HG03575 (cell line): ENCODE measurements around the gene ZRANB3.
"Not testable (repeated sequence)": the region's sequence is repeated elsewhere in the genome, so short reads cannot be mapped to it uniquely, and the experiment has no call there.

ENCODE experiments used
- ATAC-seq: cut with Tn5 transposase; IDR thresholded peaks from one replicate; pipeline ENCODE4 v1.9.1; 2021; ENCODE audit not compliant: unreplicated experiment, insufficient number of reproducible peaks, low FRiP score; ENCODE audit errors: extremely low read depth

The ZRANB3 gene

DNA sequence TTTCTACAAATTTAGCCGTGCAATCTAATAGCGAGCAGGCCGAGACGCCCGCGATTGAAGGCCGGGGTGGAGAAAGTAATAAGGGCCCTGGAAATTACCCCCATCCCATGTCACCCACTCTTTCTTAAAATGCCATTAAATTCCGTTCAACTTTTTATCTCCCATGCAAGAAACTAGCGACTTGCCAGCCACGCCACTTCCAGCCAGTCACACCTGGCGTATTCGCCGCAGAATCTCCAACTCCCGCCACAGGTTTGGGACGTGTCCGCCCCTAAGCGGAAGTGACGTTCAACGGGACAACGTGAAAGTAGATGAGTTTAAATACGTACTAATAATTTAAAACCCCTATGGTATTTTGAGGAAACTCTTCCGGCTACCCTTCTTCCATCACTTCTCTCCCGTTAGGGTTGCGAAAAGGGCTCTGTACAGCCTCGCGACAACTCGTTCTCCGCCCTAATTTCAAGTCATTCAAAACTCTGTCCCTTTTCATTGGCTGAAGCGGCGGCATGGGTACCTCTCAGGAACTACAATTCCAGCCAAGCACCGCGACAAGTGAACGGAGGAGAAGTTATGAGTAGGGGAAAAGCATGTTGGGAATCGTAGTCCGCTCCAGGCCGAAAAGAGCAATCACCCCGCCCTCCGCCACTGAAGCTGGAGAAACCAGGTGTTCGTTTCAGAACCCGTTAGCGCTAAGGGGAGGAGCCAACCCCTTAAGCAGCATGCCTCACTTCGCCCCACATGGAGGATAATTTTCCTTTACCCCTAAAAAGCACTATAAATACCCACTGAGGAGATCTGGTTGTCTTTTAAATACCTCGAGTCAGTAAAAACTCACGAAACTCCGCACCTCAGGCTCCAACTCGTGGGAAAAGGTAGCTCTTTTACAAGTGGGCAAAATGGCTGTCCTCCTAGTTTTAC is at the start of gene ZRANB3:
Gene ZRANB3, minus strand, starts transcription at position 906 of the 918 bp plus-strand sequence.
- peak; percentile 40 for ATAC-seq

DNA sequence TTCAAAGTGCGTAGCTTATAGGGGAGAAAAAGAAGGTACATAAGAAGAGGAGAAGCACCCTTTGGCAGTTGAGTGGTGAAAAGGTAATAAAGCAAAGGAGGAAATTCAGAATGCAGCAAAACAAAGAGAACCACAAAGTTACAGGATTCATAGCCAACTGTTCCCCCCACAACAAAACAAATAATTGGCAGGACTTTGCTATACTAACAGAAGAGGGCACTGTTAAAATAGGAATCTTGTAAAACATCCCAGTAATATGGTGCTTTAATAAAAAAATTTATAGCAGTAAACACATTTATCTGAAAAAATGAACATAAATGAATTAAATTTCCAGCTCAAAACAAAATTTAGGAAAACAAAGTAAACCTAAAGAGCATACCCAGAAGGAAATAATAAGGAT is 42.6 kb upstream of the ZRANB3 start:
- no peak for ATAC-seq

DNA sequence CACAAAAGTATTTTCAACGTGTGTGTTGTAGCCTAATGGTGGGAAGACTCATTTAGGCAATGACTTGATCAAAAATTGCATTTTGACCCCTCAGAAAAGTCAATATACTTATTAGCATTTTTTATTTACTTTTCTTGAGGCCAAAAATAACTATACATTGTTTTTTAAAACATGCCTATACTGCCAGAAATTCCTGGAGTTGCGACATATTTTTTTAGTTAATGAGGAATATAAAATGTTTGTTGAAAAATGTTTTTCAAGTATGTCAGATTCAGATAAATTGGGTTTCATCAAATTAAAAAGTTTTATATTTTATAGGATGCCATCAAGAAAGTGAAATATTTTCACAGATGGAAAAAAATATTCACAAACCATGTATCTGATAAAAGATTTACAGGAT is 39.9 kb upstream of the ZRANB3 start:
- ATAC-seq = no peak

DNA sequence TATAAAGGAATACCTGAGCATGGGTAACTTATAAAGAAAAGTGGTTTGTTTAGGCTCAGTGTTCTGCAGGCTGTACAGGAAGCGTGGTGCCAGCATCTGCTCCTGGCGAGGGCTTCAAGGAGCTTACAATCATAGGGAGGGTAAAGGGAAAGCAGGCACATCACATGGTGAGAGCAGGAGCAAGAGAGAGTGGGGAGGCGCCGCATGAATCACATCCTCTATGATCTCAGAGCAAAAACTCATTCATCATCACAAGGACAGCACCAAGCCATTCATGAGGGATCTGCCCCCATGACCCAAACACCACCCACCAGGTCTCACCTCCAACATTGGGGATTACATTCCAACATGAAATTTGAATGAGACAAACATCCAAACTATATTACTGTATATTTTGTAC is 32.8 kb upstream of the ZRANB3 start:
- no peak for ATAC-seq

DNA sequence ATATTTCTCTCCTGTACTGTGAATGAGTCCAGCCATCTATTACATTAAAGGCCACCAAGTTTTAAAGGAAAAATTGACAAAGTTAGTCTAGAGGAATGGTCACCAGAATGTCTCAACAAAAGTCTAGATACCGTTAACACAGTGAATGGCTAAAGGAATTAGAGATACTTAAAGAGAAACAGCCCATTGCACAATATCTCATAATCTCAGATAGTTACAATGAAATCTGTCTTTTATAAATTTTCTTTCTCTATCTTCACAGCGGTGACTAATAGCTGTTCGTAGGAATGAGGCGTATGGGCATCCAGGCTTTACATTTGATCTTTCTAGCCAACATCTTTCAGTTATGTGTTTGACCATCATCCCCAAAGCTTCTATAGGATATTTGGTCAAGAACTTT is 30.9 kb upstream of the ZRANB3 start:
- no peak for ATAC-seq

DNA sequence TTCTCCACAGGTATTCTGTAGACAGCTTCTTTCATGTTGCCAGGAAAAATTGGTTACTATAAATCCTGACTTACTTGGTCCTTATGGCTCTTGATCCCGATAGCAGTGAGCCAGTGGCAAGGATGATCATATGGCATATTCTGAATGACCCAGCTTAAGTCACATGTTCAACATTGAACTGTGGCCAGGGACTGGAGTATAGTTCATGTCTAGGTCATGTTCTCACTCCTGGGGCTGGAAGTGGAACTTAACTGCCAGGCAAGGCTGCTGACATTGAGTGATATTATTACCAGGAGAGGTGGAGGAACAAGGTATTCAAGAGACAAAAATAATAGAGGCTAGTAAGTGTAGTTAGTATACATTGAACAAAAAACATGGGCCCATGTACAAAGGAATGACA is 26.5 kb upstream of the ZRANB3 start:
- no peak for ATAC-seq

DNA sequence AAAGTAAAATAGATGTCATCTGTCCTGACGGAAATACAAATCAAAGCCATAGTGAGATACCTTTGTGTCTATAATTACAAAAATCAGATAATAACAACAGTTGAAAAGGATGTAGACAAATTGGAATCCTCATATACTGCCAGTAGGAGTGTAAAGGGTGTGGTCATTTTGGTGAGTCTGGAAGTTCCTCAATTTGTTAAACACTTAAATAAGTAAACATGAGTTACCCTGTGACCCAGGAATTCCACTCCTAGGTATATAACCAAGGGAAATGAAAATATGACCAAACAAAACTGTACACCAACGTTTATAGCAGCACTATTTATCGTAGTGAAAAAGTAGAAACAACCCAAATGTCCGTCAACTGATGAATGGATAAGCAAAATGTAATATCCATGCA is 24.3 kb upstream of the ZRANB3 start:
- ATAC-seq = no peak

DNA sequence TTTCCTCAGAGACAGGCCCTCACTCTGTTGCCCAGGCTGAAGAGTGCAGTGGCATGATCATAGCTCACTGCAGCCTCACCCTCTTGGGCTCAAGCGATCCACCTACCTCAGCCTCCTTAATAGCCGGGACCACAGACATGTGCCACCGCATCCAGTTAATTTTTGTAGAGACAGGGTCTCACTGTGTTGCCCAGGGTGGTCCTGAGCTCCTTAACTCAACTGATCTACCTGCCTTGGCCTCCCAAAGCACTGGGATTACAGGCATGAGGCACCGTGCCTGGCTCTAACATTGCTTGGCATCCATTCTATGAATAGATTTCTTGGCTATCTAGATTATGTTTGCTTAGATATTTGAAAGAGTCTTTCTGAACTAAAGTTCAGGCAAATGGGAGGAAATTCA is 21.9 kb upstream of the ZRANB3 start:
- ATAC-seq = no peak

DNA sequence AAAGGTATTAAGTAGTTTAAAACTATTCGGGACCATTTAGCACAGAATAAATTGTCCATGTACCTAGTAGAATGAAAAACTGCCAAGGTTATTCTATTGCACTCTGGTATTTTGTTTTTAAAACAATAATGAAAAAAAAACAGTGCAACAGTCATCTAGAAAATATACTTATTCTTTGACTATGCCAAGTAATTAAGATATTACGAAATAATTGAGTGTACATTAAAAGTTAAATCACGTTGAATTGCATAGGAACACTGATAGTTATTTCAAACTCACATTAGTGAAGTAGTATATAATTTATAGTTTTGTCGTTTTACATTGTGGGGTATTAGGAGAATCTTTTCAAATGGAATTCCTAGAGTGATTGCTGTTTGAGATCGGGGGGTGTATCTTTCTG is 20.3 kb upstream of the ZRANB3 start:
- no peak for ATAC-seq

DNA sequence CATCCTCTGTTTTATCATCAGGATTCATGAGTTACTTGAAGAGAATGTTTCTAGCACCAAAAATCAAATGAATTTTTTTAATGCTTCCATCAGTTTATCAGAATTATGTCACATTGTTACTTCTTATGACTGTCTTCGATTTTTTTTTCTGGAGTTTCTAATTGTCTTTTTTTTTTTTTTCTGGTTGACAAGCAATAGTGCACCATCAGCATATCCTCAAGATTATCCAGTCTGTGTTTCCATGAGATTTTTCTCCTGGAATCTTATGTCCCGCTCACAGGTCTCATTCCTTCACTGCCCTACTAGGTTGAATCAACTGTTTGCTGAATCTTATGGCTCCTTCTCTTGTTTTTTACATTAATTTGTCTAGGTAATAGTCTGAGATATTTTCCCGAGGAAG is 16.3 kb upstream of the ZRANB3 start:
- ATAC-seq = no peak

DNA sequence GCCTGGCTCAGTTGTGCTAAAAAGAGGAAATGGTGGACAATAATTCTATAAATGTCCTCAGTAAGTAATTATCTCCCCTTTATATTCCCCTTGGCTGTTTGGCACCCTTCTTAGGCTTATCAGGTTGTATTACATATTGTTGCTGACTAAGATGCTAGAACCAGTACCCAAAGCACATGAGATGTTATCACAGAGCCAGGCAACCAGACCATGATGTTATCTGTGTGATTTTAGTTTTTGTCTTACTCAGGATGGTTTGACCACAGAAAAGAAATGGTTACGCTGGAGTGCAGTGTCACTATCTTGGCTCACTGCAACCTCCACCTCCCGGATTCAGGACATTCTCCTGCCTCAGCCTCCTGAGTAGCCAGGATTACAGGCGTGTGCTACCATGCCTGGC is 15.4 kb upstream of the ZRANB3 start:
- ATAC-seq = no peak

DNA sequence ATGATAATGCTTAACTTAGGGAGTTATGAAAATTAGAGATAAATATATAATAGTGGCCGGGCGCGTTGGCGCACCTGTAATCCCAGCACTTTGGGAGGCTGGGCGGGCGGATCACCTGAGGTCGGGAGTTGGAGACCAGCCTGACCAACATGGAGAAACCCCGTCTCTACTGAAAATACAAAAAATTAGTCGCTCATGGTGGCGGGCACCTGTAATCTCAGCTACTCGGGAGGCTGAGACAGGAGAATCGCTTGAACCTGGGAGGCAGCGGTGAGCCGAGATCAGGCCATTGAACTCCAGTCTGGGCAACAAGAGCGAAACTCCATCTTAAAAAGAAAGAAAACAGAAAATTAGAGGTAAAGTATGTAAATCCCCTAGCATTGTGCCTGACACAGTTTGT is 2.5 kb upstream of the ZRANB3 start:
- ATAC-seq = not testable (repeated sequence)

DNA sequence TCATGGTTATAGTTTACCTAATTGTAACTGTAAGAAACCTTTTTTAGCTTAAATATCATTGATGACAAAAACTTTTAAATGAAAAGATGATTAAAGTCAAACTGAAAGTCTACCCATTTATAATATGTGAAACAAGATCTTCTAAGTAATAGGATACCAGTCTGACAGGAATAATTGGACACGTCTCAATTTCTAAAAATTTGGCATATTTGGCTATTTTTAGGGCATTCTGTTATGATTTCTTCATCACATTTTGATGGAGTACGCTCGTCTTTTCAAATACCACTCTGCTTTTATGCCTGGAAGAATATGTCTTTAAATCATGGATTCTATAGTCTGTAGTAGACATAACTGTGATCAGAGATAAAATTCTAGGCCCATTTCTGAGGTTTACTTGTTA is 1.6 kb upstream of the ZRANB3 start:
- ATAC-seq = no peak

DNA sequence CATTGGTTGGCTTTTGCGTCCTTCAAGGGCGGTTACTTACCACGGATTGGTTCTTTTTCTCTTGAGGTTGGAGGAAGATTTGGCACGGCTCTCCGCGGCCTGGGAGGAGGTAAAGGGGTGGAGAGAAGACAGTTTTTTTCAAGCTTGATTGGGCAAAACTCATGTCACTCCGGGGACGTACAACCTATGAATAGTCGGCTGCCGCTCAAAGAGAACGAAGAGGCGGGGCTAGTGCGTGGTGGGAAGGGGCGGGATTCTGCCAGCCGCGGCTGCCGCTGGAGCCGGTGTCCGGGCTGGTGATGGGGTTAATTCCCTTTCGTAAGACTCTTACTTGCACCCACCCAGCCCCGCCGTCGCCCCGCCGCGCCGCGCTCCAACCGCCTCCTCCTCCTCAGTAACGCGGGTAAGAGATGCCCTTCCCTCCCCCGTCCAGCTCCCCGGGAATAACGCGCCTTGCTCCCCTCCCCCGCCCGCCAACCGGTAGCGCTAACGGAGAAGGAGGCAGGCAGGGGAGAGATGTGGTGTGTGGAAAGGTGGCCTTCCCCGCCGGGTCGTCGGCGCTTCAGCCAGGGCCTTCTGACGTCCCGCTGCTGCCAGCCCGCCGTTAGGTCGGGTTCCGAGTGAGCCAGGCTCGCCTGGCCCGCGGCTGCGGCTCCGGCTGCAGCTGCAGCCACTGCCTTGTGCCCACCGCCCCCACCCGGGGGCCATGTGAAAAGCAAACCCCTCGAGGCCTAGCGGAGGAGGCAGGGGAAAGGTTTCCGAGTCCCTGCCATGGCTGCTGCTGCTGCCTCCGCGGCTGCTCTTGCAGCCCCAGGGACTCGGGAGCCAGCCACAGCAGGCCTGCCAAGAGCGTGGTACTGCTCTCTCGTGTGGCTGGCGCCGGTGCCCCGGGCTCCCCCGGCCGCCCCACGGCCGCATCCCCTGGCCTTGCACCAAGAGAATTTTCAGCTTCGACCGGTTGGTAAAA is 496 bp upstream of the ZRANB3 start, which contains the start of gene R3HDM1:
Gene R3HDM1, plus strand, starts transcription at position 254 of the 967 bp plus-strand sequence. CDS start 73,362 bp downstream, outside the sequence.
- peak; percentile 76 for ATAC-seq

DNA sequence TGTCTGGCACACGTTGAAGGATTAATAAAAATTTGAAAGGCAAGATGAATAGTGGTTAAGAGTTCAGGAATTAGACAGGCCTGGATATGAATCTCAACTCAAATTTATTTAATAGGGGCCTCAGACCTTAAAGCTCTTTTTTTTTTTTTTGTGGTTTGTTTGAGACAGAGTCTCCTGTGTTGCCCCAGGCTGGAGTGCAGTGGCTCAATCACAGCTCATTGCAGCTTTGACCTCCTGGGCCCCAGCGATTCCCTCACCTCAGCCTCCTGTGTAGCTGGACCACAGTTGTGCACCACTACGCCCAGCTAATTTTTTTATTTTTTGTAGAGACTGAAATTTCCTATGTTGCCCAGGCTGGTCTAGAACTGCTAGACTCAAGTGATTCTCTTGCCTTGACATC is 3.0 kb downstream of the ZRANB3 start:
- no peak for ATAC-seq

DNA sequence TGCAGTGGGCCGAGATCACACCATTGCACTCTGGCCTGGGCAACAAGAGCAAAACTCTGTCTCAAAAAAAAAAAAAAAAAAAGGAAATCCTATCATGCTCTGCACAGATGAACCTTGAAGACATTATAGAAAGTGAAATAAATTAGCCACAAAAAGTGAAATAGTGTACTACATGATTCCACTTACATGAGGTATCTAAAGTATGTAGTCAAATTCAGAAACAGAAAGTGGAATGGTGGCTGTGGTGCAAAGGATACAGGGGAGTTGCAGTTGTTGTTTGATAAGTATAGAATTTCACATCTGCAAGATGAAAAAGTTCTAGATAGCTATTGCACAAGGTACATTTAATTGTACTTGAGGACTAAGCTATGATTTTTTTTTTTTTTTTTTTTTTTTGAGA is 5.2 kb downstream of the ZRANB3 start:
- no peak for ATAC-seq

DNA sequence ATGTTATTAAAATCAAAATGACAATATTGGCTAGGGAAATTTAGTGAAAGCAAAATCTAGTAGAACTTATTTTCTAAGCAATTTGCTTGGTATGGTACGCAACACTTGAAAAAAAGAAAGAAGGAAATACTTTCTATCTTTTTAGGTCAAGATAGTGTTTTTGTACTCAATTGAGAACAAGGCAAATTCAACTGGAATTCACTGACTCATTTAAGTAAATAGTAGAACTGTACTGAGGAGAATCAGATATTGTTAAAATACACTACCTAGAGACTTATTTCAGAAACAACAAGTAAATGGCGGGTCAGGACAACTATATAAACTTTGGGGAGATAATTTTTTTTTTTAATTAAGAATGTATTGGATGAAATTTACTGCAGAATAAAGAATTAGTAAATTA is 18.9 kb downstream of the ZRANB3 start:
- no peak for ATAC-seq

DNA sequence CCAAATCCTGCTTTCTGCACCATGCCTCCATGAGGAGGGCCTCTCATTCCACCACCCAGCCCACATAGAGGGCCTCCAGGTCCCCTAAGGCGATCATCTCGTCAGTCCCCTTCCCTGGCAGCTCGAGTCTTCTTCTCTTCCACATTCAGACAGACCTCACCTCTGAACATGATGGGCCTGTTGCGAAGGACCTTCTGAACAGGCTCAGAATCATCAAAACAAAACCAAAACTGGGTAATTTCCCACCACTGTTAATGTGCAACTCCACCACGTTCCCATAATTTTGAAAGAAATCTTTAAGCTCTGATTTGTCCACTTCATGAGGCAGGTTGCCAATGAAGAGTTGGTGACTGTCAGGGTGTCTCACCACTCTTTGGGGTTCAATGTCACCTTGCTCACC is 20.4 kb downstream of the ZRANB3 start:
- no peak for ATAC-seq

DNA sequence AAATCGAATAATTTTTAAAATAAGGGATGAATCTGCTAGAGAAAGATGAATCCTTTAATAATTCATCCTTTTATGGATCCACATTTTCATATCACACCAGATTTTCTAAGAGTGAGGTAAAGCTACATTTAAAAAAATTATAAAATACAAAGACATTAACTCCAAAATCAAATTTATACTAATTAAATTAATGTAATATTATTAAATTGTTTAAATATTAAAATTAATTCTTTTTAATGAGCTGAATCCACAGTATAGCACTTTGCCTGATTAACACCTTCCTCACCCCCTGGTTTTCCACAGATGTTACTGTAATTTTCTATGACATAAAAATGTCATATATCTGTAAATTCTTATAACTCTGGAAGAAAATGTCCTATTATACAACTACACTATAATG is 26.2 kb downstream of the ZRANB3 start:
- no peak for ATAC-seq

DNA sequence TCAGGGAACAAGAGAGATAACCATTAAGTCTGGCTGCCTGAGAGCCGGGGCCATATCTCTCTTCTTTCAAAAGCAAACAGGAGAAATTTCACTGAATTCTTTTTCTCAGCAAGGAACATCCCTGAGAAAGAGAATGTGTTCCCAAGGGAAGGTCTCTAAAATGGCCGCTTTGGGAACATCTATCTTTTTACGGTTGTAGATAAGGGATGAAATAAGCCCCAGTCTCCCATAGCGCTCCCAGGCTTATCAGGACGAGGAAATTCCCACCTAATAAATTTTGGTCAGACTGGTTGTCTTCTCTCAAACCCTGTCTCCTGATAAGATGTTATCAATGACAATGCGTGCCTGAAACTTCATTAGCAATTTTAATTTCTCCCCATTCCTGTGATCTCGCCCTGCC is 32.4 kb downstream of the ZRANB3 start:
- ATAC-seq = not testable (repeated sequence)
